NK-92 treated with Interleukin-12 subunit alpha and Interleukin-12 subunit beta, amount 100 ng/mL, for 24 hours (cell line): ENCODE results near the gene CCL19.
"Not testable (repeated sequence)": the region's sequence is repeated elsewhere in the genome, so short reads cannot be mapped to it uniquely, and the experiment has no call there.

Source experiments
- DNase-seq: peaks from one replicate; lab custom pipeline; 2025; lab: John Stamatoyannopoulos, UW

CCL19 gene

DNA sequence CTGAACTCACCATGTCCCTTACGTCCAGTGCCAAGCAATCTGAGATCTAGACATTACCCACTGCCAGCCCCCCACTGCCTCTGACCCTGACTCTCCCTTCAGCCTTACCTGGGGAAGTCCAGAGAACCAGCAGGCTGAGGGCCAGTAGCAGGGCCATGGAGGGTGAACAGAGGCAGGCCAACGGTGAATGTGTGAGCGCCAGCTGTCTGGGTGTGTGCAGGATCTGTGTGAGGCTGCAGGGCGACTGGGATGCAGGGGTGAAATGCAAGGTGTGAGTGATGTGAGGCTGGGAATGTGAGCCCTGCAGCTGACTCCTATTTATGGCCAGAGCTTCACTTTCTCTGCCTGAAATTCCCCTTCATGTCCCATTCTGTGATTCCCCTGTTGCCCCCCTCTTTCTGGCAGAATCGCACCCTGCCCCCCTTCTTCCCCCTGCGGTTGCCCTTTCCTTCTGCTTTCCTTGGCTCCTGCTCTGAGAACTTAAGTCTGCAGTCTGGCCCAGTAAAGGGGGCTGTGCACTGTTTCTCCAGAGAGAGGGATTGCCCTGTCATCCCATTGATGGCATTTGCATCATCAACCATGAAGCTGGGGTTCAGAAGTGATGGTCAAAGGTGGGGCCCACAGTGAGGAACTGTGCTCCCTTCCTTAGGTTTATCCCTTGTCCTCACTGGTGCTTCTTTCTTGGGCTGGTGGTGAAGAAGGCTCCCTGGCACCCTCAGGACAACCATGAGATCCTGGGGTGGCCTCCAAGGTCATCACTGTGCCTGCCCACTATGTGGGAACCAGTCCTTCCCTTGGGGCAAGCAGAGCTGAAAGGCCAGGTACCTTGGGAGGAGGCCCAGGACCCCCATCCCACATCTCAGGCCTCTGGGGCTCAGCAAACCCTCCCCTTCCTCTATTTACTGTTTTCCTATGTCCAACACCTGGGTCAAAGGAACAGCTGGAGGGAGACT is at the start of gene CCL19:
Gene CCL19 (minus strand): TSS at position 294 of the 953 bp plus-strand sequence. CDS start 137 bp downstream, at position 157.
- no peak for DNase-seq

DNA sequence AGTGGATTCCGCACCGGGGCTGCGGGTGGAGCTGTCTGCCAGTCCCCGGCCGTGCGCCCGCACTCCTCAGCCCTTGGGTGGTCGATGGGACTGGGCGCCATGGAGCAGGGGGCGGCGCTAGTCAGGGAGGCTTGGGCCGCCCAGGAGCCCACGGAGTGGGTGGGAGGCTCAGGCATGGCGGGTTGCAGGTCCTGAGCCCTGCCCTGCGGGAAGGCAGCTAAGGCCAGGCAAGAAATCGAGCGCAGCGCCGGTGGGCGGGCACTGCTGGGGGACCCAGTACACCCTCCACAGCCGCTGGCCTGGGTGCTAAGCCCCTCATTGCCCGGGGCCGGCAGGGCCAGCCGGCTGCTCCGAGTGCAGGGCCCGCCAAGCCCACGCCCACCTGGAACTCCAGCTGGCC is 49.1 kb upstream of the CCL19 start:
- not testable (repeated sequence) for DNase-seq

DNA sequence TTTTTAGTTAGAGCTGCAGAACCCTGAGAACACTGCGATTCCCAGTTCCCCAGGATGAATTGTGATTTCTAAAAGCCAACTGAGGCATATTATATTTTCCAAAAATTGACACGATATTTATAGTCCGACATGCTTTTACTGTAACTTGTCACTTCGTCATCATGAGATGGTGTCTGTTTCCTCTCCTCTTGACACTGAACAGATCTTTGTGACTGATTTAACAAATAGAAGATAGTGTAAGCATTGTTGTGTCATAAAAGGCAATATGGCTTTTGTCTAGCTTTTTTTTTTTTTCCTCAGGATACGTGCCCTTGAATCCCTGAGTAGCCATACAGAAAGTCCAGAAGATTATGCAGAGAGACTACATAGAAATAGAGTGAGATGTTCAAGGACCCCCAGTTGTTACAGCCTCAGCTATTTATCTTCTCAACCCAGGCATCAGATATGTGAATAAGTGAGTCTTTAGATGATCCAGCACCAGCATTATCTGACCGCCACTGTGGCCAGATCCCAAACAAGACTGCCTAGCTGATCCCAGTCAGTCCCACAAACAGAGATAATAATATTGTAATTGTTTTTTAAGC is 46.7 kb upstream of the CCL19 start:
- DNase-seq, result no peak

DNA sequence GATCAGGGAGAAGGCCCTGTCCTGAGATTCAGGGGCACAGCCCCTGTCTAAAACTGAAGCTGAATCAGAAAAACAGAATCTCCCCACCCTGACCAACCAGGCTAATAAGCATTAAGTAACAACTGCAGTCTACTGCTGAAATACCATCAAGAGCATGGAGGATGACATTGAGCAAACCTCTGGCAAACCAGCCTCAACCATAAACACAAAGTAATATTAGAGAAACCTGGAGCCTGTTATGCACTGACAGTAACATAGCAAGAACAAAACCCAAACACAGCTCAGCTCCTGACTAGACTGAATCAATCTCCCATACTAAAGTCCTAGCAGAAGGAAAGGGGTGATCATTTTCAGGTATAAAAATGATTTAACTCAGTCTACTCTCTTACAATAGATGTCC is 43.6 kb upstream of the CCL19 start:
- no peak for DNase-seq

DNA sequence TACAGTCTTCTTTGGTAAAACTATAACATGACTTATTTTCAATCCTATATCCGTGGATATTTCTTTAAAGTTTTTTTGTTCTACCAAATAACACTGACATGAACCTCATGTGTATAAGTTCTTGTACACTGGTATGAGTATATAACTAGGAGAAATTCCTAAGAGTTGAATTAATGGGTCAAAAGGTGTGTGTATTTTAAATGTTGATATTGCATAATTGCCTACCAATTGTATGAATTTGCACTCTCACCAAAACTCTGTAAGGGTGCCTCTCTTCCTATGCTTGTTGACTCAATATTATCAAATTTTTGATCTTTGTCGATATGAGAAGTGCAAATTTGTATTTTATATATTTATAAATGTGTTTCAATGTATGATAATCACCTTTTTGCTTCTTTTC is 41.8 kb upstream of the CCL19 start:
- DNase-seq, result no peak

- DNase-seq, result no peak
Measured at GRCh38 chr9:34732478-34732877, 41.4 kb upstream of the CCL19 start.

- DNase-seq, result no peak
Measured at GRCh38 chr9:34723141-34723540, 32.1 kb upstream of the CCL19 start.

- not testable (repeated sequence) for DNase-seq
Measured at GRCh38 chr9:34719769-34720025, 28.6 kb upstream of the CCL19 start.

DNA sequence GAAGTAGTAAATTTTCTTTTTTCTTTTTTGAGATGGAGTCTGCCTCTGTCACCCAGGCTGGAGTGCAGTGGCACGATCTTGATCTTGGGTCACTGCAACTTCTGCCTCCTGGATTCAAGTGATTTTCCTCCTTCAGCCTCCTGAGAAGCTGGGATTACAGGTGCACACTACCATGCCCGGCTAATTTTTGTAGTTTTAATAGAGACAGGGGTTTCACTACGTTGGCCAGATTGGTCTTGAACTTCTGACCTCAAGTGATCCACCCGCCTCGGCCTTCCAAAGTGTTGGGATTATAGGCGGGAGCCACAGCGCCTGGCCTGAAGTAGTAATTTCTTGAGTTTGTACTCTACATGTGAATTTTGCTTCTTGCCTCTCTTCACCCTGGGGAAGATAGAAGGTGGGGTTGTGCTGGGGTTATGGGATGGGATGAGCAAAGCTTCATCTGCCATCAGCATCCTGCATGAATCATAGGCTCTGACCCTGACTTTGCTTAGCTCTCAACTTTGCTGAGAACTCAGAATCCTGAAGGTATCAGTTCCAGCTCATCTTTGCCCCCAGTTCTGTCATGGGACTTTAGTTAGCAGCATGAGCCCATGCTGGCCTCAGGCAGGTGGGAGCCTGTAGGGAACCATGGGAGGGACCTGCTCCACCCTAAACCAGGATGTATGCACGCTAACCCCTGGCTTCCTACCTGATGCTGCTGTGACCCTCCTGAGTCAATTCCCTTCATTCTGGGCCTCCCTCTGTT is 28.1 kb upstream of the CCL19 start:
- no peak for DNase-seq

DNA sequence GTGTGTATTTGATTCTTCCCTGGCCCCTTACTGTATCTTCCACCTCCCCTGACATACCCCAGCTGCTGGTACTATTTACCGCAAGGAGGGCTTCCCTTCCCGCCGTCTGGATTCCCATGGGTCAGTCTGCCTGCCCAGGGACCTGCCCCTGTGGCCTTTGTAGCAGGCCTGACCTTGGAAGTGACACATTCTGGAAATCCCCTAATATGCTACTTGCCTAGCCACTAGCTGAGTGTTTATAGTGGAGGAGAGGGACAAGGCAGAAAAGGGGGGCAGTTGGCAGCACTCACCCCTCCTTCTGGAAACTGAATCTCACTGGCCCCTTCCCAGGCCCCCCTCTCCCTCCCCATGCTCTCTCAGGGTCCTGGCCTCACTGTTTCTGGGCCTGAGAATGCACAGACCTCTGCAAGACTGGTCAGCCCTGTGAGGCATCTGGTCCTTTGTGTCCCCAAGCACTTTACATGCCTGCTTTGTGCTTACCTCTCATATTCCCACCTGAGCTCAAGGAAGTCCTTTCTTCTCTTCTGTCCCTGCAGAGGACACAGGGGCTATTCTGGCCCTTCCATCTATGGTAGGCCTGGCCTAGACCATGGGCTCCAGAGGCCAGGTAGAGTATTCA is 27.0 kb upstream of the CCL19 start:
- DNase-seq, result no peak

GRCh38 chr9:34716711-34717110 is 25.6 kb upstream of the CCL19 start:
- no peak for DNase-seq

- no peak for DNase-seq
Measured at GRCh38 chr9:34715639-34716215, 24.7 kb upstream of the CCL19 start.

- DNase-seq, result no peak
Measured at GRCh38 chr9:34714007-34714406, 22.9 kb upstream of the CCL19 start.

GRCh38 chr9:34712140-34712539 is 21.1 kb upstream of the CCL19 start:
- no peak for DNase-seq

DNA sequence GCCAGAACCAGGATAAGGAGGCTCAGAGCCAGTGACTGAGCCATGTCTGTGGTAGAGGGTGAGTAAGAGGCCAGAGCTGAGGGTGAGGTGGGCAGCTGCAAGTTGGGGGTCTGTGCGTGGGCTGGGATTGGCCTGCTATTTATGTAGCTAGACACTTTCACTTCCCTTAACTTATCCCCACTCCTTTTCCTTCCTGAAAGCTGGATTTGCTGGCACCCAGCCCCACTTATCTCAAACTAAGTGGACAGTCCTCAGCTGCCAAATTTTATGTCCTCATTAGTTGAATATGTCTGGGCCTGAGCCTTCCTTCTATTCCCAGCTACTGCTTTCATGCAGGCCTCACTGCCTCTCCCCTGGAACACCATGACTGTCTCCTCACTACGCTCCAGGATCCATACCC is 18.9 kb upstream of the CCL19 start, which contains the start of gene CCL21:
Gene CCL21 (minus strand): TSS at position 114 of the 400 bp plus-strand sequence. CDS start 70 bp downstream, at position 44.
- DNase-seq, result no peak

GRCh38 chr9:34709196-34709978 is 18.3 kb upstream of the CCL19 start:
- DNase-seq, result no peak

GRCh38 chr9:34707130-34707529 is 16.1 kb upstream of the CCL19 start:
- DNase-seq, result no peak

DNA sequence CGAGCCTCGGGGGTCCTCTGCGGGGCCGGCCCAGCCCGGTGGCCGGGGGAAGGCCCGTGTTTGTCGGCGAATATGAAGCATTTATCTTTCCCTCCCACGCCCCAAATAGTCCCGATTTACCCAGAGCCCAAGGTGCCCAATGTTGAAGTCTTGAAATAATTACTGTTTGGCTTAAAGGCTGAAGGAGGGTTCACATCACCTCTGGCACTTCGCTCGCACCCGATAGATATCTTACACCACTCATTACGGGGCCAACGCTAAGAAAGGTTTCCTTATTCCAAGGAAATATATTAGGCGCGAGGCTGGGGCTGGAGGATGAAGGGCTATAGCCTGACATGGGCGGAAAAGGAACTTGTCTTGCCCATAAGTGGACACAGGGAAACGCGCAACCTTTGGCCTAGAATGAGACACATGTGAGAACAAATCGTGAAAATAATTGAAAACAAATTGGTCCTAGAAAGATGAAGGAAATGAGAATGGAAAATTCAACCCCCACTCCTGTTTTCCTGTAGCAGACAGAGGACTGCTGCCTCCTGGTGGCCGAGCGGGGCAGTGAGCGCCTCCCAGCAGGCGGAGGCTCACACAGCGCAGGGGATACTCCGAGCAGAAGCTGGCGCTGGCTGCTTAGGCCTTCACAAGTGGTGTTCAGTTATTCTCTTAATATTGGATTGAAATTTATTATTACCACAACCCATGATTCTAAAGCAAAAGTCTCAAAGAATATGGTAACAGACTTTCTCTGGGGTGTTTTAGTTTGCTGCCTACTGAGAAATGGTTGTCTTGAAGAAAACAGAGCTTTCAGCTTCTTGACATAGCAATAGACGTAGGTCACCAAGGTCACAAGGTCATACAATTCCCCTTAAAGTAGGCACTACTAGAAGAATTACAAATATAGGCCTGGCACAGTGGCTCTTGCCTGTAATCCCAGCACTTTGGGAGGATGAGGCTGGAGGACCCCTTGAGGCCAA is 11.0 kb upstream of the CCL19 start:
- peak; percentile 26 for DNase-seq

DNA sequence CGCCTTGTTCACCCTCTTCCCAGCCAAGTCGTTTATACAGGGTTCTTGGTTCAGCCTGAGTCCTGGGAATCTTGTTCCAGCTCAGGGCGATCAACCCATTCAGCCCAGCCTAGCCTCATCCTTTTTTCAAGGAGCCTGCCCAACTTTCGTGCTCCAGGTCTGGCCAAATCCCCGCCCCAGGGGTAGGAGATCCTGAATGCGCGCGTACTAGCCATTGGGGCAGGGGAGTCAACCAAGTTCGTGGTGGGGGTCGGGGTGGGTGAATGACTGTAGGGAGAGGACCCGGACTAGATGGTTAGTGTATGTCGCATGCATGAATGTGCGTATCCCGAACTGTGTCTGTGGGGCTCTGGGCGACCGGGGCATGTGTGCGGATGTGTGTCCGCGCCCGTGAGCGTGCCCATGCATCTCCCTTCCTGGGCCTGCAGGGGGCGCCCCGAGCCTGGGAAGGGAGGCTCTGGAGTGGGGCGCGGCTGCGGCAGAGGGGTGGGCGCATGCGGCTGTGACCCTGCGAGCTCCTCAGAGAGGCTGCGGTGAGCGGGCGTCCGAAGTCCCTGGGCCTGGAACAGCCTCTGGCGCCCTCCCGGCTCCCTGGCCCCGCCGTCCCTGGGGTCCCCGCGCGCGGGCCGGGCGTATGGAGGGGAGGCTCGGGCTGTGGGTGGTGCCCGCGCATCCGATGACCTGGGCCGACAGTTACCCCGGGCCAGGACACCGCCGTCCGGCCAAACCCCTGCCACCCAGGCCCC is 10.1 kb upstream of the CCL19 start:
- DNase-seq, result no peak
